Rectal smooth muscle tissue (tissue), 1 donor: ENCODE measurements around the gene ZBTB7C.

Source experiments
- H3K27ac ChIP-seq: one replicate; pipeline ENCODE4 v1.7.0; 2013; ENCODE audit warnings: low read depth, low read length, inconsistent platforms
- H3K27me3 ChIP-seq: one replicate; pipeline ENCODE4 v1.7.0; 2013; ENCODE audit warnings: low read length; ENCODE audit not compliant: control insufficient read depth, insufficient read depth
- H3K36me3 ChIP-seq: one replicate; pipeline ENCODE4 v1.7.0; 2013; ENCODE audit warnings: low read length; ENCODE audit not compliant: control insufficient read depth, insufficient read depth
- H3K4me1 ChIP-seq: one replicate; pipeline ENCODE4 v1.7.0; 2013; ENCODE audit warnings: low read length; ENCODE audit not compliant: control insufficient read depth, insufficient read depth
- H3K4me3 ChIP-seq: one replicate; pipeline ENCODE4 v1.7.0; 2013; ENCODE audit warnings: low read length
- H3K9ac ChIP-seq: one replicate; pipeline ENCODE4 v1.7.0; 2013; ENCODE audit warnings: low read length

The ZBTB7C gene

DNA sequence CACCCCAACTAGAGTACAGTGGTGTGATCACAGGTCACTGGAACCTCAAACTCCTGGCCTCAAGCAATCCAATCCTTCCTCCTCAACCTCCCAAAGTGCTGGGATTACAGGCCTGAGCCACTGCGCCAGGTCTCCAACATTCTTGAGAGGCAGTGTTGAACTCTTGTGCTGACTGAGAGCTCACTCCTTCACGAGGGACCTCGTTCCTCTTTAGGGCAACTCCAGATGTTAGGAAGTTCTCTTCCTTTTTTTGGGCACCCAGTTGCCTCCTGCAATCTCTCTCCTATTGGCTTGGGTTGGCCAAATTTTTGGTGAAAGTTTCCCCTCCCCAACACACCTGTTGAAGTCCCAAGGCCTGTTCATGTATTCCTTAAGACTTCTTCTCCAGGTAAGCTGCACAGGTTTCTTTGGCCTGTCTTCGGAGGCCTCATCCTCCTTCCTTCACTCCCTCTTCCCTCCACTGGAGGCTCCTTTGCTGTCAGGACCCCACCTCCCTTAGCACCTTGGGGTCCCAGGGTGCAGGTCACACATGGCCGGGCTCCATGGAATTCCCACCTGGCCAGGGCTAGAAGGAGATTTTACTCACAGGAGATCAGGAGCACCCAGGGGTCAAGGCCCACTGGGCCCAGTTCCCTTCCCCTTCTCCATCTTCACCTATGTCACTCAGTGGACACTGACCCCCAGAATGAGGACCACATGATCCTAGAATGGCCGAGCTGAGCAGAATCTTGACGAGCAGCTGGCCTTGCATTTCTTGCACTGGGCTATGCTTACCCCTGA is 384.1 kb downstream of the ZBTB7C start:
- Histone ChIP-seq H3K27ac (no peak overlapping the region), H3K36me3 (peaks cover 2% of the 10 kb centered on the region), H3K4me3 (no peak overlapping the region), H3K9ac (no peak overlapping the region), H3K27me3 (peaks cover 3% of the 10 kb centered on the region), H3K4me1 (peaks cover 4% of the 10 kb centered on the region)

DNA sequence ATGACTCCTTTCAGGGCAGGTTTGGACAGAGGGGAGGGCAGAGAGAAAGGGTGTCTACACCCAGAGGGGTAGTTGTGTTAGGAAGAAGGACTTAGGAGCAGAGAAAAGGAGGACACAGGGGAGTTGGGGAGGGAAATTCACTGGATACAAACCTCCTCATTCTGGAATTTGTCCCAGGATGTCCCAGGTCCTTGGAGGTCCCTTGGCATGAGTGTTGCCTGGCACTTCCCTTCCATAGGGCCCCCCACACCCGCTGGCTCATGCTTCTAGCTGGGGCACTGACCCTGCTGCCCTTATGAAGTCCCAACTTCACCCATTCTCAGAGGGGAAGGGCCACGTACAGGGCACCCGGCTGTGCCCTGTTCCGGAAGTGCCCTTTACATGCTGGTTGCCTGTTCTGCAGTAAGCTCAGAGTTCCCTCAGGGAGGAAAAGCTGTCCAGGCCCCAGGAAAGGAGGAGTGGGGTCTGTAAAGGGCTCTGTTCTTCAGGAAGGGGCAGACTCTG is 385.1 kb downstream of the ZBTB7C start:
- Histone ChIP-seq H3K9ac (no peak overlapping the region), H3K27ac (no peak overlapping the region), H3K4me1 (peaks cover 4% of the 10 kb centered on the region), H3K4me3 (no peak overlapping the region), H3K27me3 (peaks cover 3% of the 10 kb centered on the region), H3K36me3 (no peaks in the 10 kb centered on the region)

- peaks cover 3% of the 10 kb centered on the region for H3K27me3 ChIP-seq
- H3K36me3 ChIP-seq: no peaks in the 10 kb centered on the region
- H3K9ac ChIP-seq: no peak overlapping the region
- H3K27ac ChIP-seq: no peak overlapping the region
- no peak overlapping the region for H3K4me3 ChIP-seq
- peaks cover 4% of the 10 kb centered on the region for H3K4me1 ChIP-seq
Observed at GRCh38 chr18:48023334-48024008, 385.7 kb downstream of the ZBTB7C start.

DNA sequence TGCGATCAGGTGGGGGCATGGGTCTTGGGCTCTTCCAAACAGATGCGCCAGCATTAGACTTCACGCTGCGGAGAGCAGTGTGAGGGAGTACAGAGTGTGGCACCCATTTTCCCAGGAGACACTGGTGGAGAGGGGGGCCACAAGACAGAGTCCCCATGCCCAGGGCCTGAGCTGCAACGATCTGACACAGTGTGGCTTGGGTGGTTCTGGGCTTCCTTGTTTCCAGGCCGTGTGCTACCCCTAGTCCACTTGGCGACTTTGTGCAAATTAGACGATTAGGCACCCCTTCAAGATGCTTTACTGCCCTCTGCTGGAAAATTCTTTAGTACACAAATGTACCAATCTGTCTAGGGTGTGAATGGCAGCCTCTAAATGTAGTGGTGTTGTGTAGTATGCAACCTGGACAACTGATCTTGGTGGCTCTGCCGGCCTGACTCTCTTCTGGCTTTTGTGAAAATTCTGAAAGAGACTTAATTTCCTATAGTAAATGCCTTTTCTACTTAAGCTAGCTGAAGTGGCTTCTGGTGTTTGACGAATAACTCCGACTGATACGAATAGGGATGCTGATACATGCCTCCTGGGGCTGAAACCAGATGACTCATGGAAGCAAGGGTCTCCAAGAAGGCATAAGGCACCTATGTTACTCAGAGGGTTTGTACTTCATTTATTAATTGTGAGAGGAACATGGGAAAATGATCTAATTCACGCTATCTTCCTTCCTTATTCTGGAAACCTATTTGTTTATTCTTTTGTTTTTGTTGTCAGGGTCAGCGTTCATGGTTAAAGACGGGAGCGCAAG is 386.5 kb downstream of the ZBTB7C start:
- no peak overlapping the region for H3K27ac ChIP-seq
- peaks cover 3% of the 10 kb centered on the region for H3K27me3 ChIP-seq
- H3K36me3 ChIP-seq: no peaks in the 10 kb centered on the region
- H3K9ac ChIP-seq: no peak overlapping the region
- peaks cover 4% of the 10 kb centered on the region for H3K4me1 ChIP-seq
- no peak overlapping the region for H3K4me3 ChIP-seq

GRCh38 chr18:48022021-48022420 is 387.2 kb downstream of the ZBTB7C start:
- Histone ChIP-seq H3K9ac (no peak overlapping the region), H3K4me1 (no peaks in the 10 kb centered on the region), H3K27ac (no peak overlapping the region)

GRCh38 chr18:48021273-48021914 is 387.8 kb downstream of the ZBTB7C start:
- no peak overlapping the region for H3K27ac ChIP-seq
- H3K27me3 ChIP-seq: peaks cover 3% of the 10 kb centered on the region
- no peaks in the 10 kb centered on the region for H3K4me1 ChIP-seq
- H3K9ac ChIP-seq: no peak overlapping the region
- H3K4me3 ChIP-seq: no peak overlapping the region
- H3K36me3 ChIP-seq: no peaks in the 10 kb centered on the region

More at GRCh38 chr18:48022021-48022420, 387.2 kb downstream of the ZBTB7C start:
- Histone ChIP-seq H3K4me3 (no peak overlapping the region), H3K27me3 (peaks cover 3% of the 10 kb centered on the region), H3K36me3 (no peaks in the 10 kb centered on the region)

GRCh38 chr18:48020337-48021250 is 388.6 kb downstream of the ZBTB7C start:
- Histone ChIP-seq H3K9ac (no peak overlapping the region), H3K27me3 (peaks cover 3% of the 10 kb centered on the region), H3K4me1 (no peaks in the 10 kb centered on the region), H3K4me3 (no peak overlapping the region), H3K27ac (no peak overlapping the region), H3K36me3 (no peaks in the 10 kb centered on the region)

- Histone ChIP-seq H3K9ac (no peak overlapping the region), H3K4me3 (no peak overlapping the region), H3K27ac (no peak overlapping the region), H3K27me3 (peaks cover 3% of the 10 kb centered on the region), H3K4me1 (no peaks in the 10 kb centered on the region), H3K36me3 (no peaks in the 10 kb centered on the region)
Observed at GRCh38 chr18:48019557-48020325, 389.4 kb downstream of the ZBTB7C start.

GRCh38 chr18:48018851-48019250 is 390.3 kb downstream of the ZBTB7C start:
- H3K27ac ChIP-seq: no peak overlapping the region
- H3K9ac ChIP-seq: no peak overlapping the region
- H3K27me3 ChIP-seq: peaks cover 3% of the 10 kb centered on the region
- H3K4me3 ChIP-seq: no peak overlapping the region
- no peaks in the 10 kb centered on the region for H3K36me3 ChIP-seq
- no peaks in the 10 kb centered on the region for H3K4me1 ChIP-seq

DNA sequence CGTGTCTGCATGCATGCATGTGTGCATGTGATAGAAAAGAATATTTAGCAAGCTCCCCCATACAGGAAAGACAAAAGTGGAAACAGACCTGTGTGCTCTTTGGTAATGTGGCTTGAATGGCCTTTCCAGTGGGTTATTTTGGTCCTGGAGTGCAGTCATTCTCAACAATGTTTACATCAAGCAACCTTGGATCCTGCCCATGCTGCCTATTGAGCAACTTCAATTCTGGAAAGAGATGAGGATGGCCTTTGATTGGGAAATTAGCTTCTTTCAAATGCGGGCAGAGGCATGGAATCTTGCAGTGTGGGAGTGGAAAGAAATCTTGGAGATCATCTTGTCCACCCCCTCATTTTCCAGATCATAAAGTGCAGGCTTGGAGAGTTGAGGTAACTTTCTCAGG is 391.5 kb downstream of the ZBTB7C start:
- peaks cover 3% of the 10 kb centered on the region for H3K27me3 ChIP-seq
- no peak overlapping the region for H3K27ac ChIP-seq

GRCh38 chr18:48013162-48013561 is 396.0 kb downstream of the ZBTB7C start:
- Histone ChIP-seq H3K9ac (no peak overlapping the region), H3K27me3 (no peaks in the 10 kb centered on the region), H3K27ac (no peak overlapping the region), H3K36me3 (no peaks in the 10 kb centered on the region), H3K4me1 (no peaks in the 10 kb centered on the region), H3K4me3 (no peak overlapping the region)

More for the DNA sequence above, 391.5 kb downstream of the ZBTB7C start:
- Histone ChIP-seq H3K4me1 (no peaks in the 10 kb centered on the region), H3K4me3 (no peak overlapping the region), H3K9ac (no peak overlapping the region), H3K36me3 (no peaks in the 10 kb centered on the region)
